T-helper 22 cell (primary cell): ENCODE data around the gene SPOPL.
"Not testable (repeated sequence)": the region's sequence is repeated elsewhere in the genome, so short reads cannot be mapped to it uniquely, and the experiment has no call there.

Source experiments
- DNase-seq: peaks from one replicate; pipeline ENCODE4 v3.0.0-alpha.2; 2020; ENCODE audit warnings: low read depth

SPOPL gene

GRCh38 chr2:138523673-138524042 lies 22.1 kb downstream of the SPOPL start:
- not testable (repeated sequence) for DNase-seq

- DNase-seq = not testable (repeated sequence)
Observed at GRCh38 chr2:138524353-138524752, 22.8 kb downstream of the SPOPL start.

GRCh38 chr2:138531913-138532312 lies 30.3 kb downstream of the SPOPL start:
- no peak for DNase-seq

GRCh38 chr2:138534791-138535190 lies 33.2 kb downstream of the SPOPL start:
- DNase-seq = no peak

- no peak for DNase-seq
Observed at GRCh38 chr2:138536302-138536701, 34.7 kb downstream of the SPOPL start.

- DNase-seq = no peak
Observed at GRCh38 chr2:138536740-138537139, 35.2 kb downstream of the SPOPL start.

GRCh38 chr2:138537170-138537915 lies 35.8 kb downstream of the SPOPL start:
- no peak for DNase-seq

GRCh38 chr2:138544206-138544605 lies 42.6 kb downstream of the SPOPL start:
- not testable (repeated sequence) for DNase-seq

- no peak for DNase-seq
Observed at GRCh38 chr2:138548796-138549195, 47.2 kb downstream of the SPOPL start.

GRCh38 chr2:138550172-138550571 lies 48.6 kb downstream of the SPOPL start:
- no peak for DNase-seq

- no peak for DNase-seq
Observed at GRCh38 chr2:138550670-138551287, 49.2 kb downstream of the SPOPL start.

- DNase-seq = no peak
Observed at GRCh38 chr2:138554123-138554522, 52.6 kb downstream of the SPOPL start.

- no peak for DNase-seq
Observed at GRCh38 chr2:138559641-138560040, 58.1 kb downstream of the SPOPL start.

GRCh38 chr2:138564586-138565229 lies 63.1 kb downstream of the SPOPL start:
- no peak for DNase-seq

GRCh38 chr2:138565230-138565598 lies 63.6 kb downstream of the SPOPL start:
- no peak for DNase-seq

- DNase-seq = no peak
Observed at GRCh38 chr2:138572318-138572717, 70.7 kb downstream of the SPOPL start.

- no peak for DNase-seq
Observed at GRCh38 chr2:138577066-138577465, 75.5 kb downstream of the SPOPL start.

- DNase-seq = no peak
Observed at GRCh38 chr2:138579556-138579955, 78.0 kb downstream of the SPOPL start.

GRCh38 chr2:138581909-138582308 lies 80.3 kb downstream of the SPOPL start:
- DNase-seq = no peak

- no peak for DNase-seq
Observed at GRCh38 chr2:138589663-138590062, 88.1 kb downstream of the SPOPL start.

GRCh38 chr2:138596403-138596802 lies 94.8 kb downstream of the SPOPL start:
- no peak for DNase-seq

GRCh38 chr2:138600732-138601457 lies 99.3 kb downstream of the SPOPL start:
- DNase-seq = no peak
